HG03039 (cell line): Measurements from ENCODE around the gene CIB4.
"Not testable (repeated sequence)": the region's sequence is repeated elsewhere in the genome, so short reads cannot be mapped to it uniquely, and the experiment has no call there.

Experiments used
- ATAC-seq: cut with Tn5 transposase; IDR thresholded peaks from one replicate; pipeline ENCODE4 v1.9.1; 2021; ENCODE audit warnings: mild to moderate bottlenecking, moderate library complexity; ENCODE audit not compliant: unreplicated experiment

The CIB4 gene

GRCh38 chr2:26668041-26668440 is 26.9 kb upstream of the CIB4 start:
- ATAC-seq: no peak

- no peak for ATAC-seq
These were observed 25.5 kb upstream of the CIB4 start for GRCh38 chr2:26666671-26667070.

DNA sequence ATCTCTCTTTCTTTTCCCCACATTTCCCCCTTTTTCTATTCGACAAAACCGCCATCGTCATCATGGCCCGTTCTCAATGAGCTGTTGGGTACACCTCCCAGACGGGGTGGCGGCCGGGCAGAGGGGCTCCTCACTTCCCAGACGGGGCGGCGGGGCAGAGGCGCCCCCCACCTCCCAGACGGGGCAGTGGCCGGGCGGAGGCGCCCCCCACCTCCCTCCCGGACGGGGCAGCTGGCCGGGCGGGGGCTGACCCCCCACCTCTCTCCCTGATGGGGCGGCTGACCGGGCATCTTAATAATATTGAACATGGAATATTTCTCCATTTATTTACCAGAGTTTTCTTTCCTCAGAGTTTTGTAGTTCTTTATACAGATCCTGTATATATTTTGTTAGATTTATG is 24.1 kb upstream of the CIB4 start:
- ATAC-seq: not testable (repeated sequence)

GRCh38 chr2:26660363-26660962 is 19.3 kb upstream of the CIB4 start:
- ATAC-seq: no peak

GRCh38 chr2:26658691-26659346 is 17.7 kb upstream of the CIB4 start:
- ATAC-seq: no peak

DNA sequence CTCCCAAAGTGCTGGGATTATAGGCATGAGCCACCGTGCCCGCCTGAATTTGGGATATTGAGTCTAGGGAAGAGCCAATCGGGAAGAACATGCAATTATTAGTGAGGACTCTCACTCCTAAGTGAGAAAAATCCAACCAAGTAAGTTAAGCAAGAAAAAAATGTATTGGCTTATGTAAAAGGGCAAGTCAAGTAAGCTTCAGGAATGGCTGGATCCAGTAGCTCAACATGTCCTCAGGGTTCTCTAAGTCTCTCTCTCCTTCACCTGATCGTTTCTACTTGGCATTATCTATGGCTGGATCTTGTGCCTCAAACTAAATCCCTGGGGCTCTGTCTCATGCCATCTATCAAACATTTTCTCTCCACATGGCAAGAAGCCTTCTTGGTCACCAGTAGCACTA is 16.1 kb upstream of the CIB4 start:
- no peak for ATAC-seq

DNA sequence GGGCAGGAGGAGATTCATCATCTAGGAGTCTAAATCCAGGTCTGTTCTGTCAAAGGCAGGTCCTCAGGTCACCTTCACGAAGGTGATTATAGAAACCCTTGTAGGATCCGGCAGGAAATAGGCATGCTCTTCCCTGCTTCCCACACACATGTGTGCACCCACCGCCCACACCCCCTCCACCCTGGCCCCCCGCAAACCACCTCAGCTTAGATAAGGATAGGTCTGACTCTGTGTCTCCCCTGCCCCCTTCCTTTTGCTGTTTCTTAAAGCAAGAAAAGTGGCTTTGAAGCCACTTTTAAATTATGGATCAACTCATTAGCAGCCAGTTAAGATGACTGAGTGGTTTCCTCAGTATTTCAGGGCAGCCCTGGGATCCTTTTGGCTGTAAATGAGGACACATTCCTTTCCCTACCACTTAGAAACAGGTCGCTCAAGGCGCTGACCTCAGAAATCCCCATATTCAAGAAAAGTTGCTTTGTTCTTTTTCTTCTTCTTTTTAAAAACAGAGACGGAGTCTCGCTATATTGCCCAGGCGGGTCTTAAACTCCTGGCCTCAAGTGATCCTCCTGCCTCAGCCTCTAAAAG is 14.5 kb upstream of the CIB4 start:
- ATAC-seq: no peak

GRCh38 chr2:26655120-26655519 is 14.0 kb upstream of the CIB4 start:
- not testable (repeated sequence) for ATAC-seq

GRCh38 chr2:26654061-26654340 is 12.8 kb upstream of the CIB4 start:
- ATAC-seq: no peak

DNA sequence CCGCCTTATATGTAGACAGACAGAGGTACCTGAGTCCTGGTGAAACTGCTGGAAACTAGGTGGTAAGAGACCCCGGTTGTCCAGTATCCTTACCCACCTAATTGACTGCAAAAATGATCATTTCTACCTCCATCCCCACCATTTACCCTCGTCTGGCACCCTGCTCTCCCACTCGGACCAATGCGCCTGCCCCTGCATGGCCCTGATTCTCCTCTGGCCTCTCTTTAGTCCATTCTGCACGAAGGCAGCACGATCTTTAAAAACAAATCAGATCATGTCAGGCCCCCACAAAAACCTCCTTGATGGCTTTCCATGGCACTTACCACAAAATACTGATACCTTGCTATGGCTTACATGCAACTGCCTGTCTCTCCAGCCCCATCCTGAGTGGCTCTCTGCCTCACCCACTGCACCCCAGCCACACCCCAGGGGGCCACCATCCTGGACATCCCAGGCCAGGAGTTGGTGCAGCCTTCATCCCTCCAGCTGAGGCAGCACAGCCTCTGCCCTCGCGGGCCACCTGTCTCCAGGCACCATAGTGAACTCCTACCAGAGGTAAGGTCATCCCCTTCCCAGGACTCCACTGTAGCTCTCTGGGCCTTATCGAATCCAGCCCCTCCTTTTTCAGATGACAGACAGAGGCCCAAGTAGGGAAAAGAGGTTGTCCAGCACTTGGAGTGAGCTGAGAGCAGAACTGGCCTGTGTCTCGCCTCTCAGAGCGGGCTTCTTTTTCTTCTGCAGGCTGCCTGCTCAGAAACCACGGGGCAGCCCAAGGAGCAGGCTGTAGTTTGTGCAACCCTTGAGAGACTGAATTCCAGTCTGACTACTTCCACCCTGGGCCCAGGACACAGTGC is 12.3 kb upstream of the CIB4 start:
- ATAC-seq: no peak

- ATAC-seq: no peak
These were observed 11.3 kb upstream of the CIB4 start for GRCh38 chr2:26652361-26653041.

DNA sequence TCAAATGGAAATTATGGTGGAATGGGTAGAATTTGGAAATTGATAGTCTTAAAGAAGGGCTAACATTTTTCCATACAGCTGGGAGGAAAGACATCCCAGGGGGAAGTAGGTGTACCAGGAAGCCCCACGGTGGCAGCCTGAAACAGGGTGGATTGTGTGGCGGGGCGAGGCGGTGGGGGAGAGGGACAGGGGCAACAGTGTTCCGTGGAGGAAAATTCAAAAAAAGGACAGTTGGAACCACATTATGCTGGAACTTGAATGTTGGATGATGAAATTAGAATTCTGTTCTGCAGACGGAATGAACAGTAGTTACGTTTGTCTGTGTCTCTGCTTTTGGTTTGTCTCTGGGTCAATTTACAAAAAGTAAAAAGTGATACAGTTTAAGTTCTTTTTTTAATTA is 10.6 kb upstream of the CIB4 start:
- ATAC-seq: no peak

DNA sequence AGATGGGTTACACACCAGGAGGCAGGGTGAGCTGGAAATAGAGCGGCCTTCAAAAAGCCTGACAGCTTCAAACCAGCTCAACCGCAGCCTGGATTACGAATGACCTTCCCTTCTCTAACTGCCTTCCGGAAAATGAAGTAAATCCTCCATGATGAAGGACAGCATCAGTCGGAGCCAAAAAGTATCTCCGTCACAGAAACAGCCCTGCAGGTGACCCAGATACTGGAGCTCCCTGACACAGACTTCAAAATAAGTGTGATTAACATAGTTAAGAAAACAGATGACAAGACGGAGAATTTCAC is 10.3 kb upstream of the CIB4 start:
- no peak for ATAC-seq

GRCh38 chr2:26650713-26651469 is 9.7 kb upstream of the CIB4 start:
- no peak for ATAC-seq

GRCh38 chr2:26649992-26650712 is 9.0 kb upstream of the CIB4 start:
- ATAC-seq: no peak

DNA sequence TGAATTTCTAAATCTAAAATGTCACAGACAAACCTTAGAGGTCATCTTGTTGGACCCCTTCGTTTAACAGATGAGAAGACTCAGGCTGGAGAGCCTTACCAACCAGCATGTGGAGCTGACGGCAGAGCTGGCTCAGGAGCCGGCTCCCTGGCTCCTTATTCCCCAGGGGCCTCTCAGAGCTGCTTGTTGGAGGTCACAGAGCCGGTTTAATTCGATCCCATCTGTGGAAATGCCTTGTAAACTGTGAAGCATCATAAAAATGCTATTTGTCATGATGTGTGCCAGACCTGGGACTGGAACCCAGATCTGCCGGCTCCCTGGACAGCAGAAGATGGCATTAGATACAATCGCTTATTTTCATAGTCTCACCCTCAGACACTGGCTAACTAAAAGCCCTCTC is 8.2 kb upstream of the CIB4 start:
- ATAC-seq: no peak

- ATAC-seq: no peak
These were observed 7.3 kb upstream of the CIB4 start for GRCh38 chr2:26648516-26648915.

DNA sequence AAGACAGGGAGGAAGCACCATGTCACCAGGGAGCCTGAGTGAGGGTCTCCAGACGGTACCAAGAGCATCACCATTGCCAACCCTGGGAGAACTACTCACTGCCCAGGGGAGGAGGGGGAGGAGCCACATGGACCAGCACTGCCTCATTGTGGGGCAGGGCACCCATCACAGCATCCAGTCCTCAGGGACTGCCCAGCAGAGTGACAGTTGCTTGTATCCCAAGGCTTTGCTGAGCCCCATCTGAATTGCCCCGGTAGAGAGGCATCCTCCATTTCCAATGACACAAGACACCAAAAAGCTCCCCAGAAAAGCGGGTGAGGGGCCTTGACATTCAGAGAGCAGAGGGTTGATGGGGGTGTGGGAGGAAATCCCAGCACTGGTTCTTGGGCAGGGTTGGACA is 6.8 kb upstream of the CIB4 start:
- ATAC-seq: no peak

DNA sequence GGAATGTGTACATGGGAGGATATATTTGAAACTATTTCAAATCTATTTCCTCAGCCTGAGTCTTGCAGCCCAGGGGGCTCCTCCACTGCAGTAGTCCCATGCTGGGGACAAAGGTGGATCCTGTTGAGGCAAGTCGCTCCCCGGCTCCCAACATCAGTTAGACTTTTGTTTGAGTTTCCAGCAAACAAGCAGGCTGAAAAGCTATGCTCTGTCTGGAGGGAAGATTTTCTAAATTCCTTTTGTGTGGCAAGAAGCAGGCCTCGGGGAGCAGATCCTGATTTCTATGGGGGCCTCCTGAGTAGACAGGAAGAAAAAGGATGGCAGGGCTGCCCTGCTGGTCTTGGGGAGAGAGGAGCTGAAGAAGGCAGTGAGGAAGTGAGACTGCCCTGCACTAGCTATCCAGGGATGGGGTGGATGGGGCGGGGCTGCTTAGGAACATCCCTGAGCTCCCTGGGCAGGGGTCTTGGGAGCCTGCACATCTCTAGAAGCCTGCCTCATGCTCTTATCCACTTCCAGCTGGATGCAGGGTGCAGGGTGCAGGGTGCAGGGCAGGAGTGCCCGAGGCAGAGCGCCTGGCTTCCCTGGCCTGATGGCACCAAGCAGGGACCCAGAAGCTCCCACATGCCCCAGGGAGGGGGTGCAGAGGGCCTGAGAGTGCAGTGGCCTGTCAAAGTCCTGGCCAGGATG is 6.0 kb upstream of the CIB4 start:
- ATAC-seq: no peak

GRCh38 chr2:26645762-26646161 is 4.6 kb upstream of the CIB4 start:
- no peak for ATAC-seq
